ENCODE measurements around the gene PRSS3. TPM values are rescaled to one million over a fixed set of nuclear protein-coding genes. Genes with fewer than 3 reads are reported as not detected.
"Not testable (repeated sequence)": the region's sequence is repeated elsewhere in the genome, so short reads cannot be mapped to it uniquely, and the experiment has no call there.

PRSS3 gene
- total RNA-seq, 4 donors from 2014 or later, result 42.2 to 298 (median 113) TPM

GRCh38 chr9:33835625-33836260, 40.4 kb downstream of the PRSS3 start:
- Histone ChIP-seq H3K4me1 (peaks cover 18 to 66% (median 33%) of the 10 kb centered on the region in 4 donors), H3K9me3 (no peaks in the 10 kb centered on the region), H3K4me3 (no peak overlapping the region), H3K27ac (peak overlapping the region; percentile 18 to 44 (median 26)), H3K27me3 (no peaks in the 10 kb centered on the region), H3K36me3 (no peaks in the 10 kb centered on the region)
- TF ChIP-seq POLR2AphosphoS5 (IDR thresholded peaks at IDR 0.05), result no peak
- no peak for TF ChIP-seq EP300 (IDR thresholded peaks at IDR 0.05; ENCODE audit: low read depth)
- TF ChIP-seq POLR2A (IDR thresholded peaks at IDR 0.05), result no peak
- no peak for TF ChIP-seq CTCF (IDR thresholded peaks at IDR 0.05)
- 56 to 59% methylated on average over 3 to 11 of the region's 11 CpGs for WGBS, 2 donors (ENCODE audit: low coverage in 1 of 2)
- no peak for DNase-seq
- in situ Hi-C loops (cut with MboI; ENCODE audit: low pct_ligation_motif_present in 1 of 4, low pct_unique_long_range_greater_than_20kb in 1 of 4, low sequenced_read_pairs in 3 of 4), result no loop called here
- intact Hi-C loops (cut with DNase I; ENCODE audit: low total_unique reads), result no loop called here

- H3K4me3 ChIP-seq; intact Hi-C loops (cut with DNase I; ENCODE audit: low total_unique reads); H3K27me3 ChIP-seq; in situ Hi-C loops (cut with MboI; ENCODE audit: low pct_ligation_motif_present in 1 of 4, low pct_unique_long_range_greater_than_20kb in 1 of 4, low sequenced_read_pairs in 3 of 4); H3K36me3 ChIP-seq; H3K9me3 ChIP-seq; DNase-seq: not testable (repeated sequence)
- TF ChIP-seq POLR2AphosphoS5 (IDR thresholded peaks at IDR 0.05) (peak in 2 of 3 donors; percentile 59 to 76), EP300 (IDR thresholded peaks at IDR 0.05; ENCODE audit: low read depth) (peak; percentile 25)
- Histone ChIP-seq H3K27ac (peak overlapping the region; percentile 18 to 44 (median 26)), H3K4me1 (peaks cover 18 to 72% (median 35%) of the 10 kb centered on the region in 4 donors)
- WGBS, 2 donors (ENCODE audit: low coverage in 1 of 2), result 52 to 80% methylated on average over 1 to 2 of the region's 2 CpGs
Measured at GRCh38 chr9:33836261-33836660, 40.9 kb downstream of the PRSS3 start.

- Histone ChIP-seq H3K27ac (peak overlapping the region in 1 of 4 donors; percentile 23), H3K4me1 (peaks cover 19 to 77% (median 35%) of the 10 kb centered on the region in 4 donors), H3K4me3 (no peak overlapping the region), H3K36me3 (no peaks in the 10 kb centered on the region), H3K27me3 (no peaks in the 10 kb centered on the region), H3K9me3 (no peaks in the 10 kb centered on the region)
- in situ Hi-C loops (cut with MboI; ENCODE audit: low pct_ligation_motif_present in 1 of 4, low pct_unique_long_range_greater_than_20kb in 1 of 4, low sequenced_read_pairs in 3 of 4) (no loop called here), intact Hi-C loops (cut with DNase I; ENCODE audit: low total_unique reads) (no loop called here)
- 96% methylated on average over 4 of the region's 4 CpGs; no CpG with 5 or more reads in 1 of the 2 donors for WGBS, 2 donors (ENCODE audit: low coverage in 1 of 2)
- TF ChIP-seq CTCF (IDR thresholded peaks at IDR 0.05), result no peak
- TF ChIP-seq EP300 (IDR thresholded peaks at IDR 0.05; ENCODE audit: low read depth), result no peak
- DNase-seq, result no peak
Measured at GRCh38 chr9:33837138-33837537, 41.8 kb downstream of the PRSS3 start.

- 49 to 58% methylated on average over 2 of the region's 2 CpGs for WGBS, 2 donors (ENCODE audit: low coverage in 1 of 2)
- TF ChIP-seq EP300 (IDR thresholded peaks at IDR 0.05; ENCODE audit: low read depth), result no peak
- no peak for TF ChIP-seq CTCF (IDR thresholded peaks at IDR 0.05)
- H3K36me3 ChIP-seq, result no peaks in the 10 kb centered on the region
- no peak overlapping the region for H3K27ac ChIP-seq
- intact Hi-C loops (cut with DNase I; ENCODE audit: low total_unique reads), result no loop called here
- DNase-seq, result no peak
- H3K9me3 ChIP-seq, result no peaks in the 10 kb centered on the region
- no peak overlapping the region for H3K4me3 ChIP-seq
- in situ Hi-C loops (cut with MboI; ENCODE audit: low pct_ligation_motif_present in 1 of 4, low pct_unique_long_range_greater_than_20kb in 1 of 4, low sequenced_read_pairs in 3 of 4), result no loop called here
- peaks cover 20 to 77% (median 39%) of the 10 kb centered on the region in 4 donors for H3K4me1 ChIP-seq
- H3K27me3 ChIP-seq, result no peaks in the 10 kb centered on the region
Measured at GRCh38 chr9:33840381-33840780, 45.0 kb downstream of the PRSS3 start.
